Measurements from ENCODE around the gene ZFYVE21. TPM values are rescaled to one million over a fixed set of nuclear protein-coding genes. Genes with fewer than 3 reads are reported as not detected.
"Not testable (repeated sequence)": the region's sequence is repeated elsewhere in the genome, so short reads cannot be mapped to it uniquely, and the experiment has no call there.

The ZFYVE21 gene
- total RNA-seq, 1 experiment from 2014 or later = 28.4 TPM

DNA sequence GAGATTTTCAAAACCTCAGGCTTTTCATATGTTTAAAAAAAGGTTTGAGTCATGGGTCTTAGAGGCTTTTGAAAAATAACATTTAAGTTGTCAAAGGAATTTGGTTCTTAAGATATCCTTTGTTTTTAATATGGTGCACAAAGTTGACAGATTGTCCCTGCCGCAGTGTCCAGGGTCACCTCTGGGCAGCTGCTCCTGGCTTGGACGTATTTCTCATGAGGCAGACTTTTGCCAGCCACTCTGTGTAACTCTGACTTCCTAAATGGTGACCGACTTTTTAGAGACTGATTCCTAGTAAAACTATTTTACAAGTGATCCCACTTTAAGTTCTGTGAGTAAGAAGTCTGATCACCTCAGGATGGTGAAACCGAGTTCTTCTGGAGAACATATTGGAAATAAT is 27.9 kb upstream of the ZFYVE21 start:
- Histone ChIP-seq H3K9me3 (ENCODE audit: low read length) (no peaks in the 10 kb centered on the region), H3K4me3 (ENCODE audit: low read length) (no peak overlapping the region), H2AFZ (ENCODE audit: low read length) (no peak overlapping the region), H3K27me3 (ENCODE audit: low read length) (no peaks in the 10 kb centered on the region), H3K9me2 (replicated peaks; ENCODE audit: insufficient read depth, low read length) (no peaks in the 10 kb centered on the region), H3K27ac (ENCODE audit: low read length) (no peak overlapping the region), H3K4me1 (ENCODE audit: low read length) (peaks cover 51% of the 10 kb centered on the region), H3K36me3 (ENCODE audit: insufficient read depth, low read length) (peaks cover 27% of the 10 kb centered on the region; the same call in 1 of the 2 replicates), H3K79me2 (ENCODE audit: low read length) (peaks cover 31% of the 10 kb centered on the region), H4K20me1 (ENCODE audit: insufficient read depth, low read depth, low read length) (no peaks in the 10 kb centered on the region), H3K4me2 (ENCODE audit: low read depth, low read length, poor library complexity, severe bottlenecking) (no peak overlapping the region), H3K9ac (ENCODE audit: low read length) (no peak overlapping the region)
- DNase-seq = no peak

DNA sequence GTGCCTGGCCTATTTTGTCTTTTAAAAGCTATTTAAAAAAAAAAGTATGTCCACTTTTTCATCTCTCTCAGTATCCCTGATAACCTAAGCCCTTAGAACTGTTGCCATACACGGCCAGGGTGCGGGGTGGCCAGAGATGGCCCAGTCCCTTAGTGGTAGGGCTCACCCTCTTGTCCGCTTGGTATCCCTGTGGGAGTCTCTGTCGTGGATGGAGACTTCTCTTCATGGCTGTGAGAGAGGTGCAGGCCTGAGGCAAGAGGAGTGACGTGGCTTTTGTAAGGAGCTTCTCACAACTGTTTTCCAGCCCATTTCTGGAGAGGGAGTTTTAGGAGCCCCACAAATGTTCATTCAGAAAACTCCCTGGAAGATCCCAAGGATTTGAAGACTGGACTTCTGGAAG is 27.2 kb upstream of the ZFYVE21 start:
- Histone ChIP-seq H3K36me3 (ENCODE audit: insufficient read depth, low read length) (peaks cover 23% of the 10 kb centered on the region; the same call in 1 of the 2 replicates), H3K9me2 (replicated peaks; ENCODE audit: insufficient read depth, low read length) (no peaks in the 10 kb centered on the region), H3K4me3 (ENCODE audit: low read length) (peak overlapping the region; percentile 46; the same call in 1 of the 2 replicates), H3K4me1 (ENCODE audit: low read length) (peaks cover 58% of the 10 kb centered on the region), H3K9me3 (ENCODE audit: low read length) (no peaks in the 10 kb centered on the region), H3K9ac (ENCODE audit: low read length) (peak overlapping the region; percentile 56), H2AFZ (ENCODE audit: low read length) (no peak overlapping the region), H3K79me2 (ENCODE audit: low read length) (peaks cover 30% of the 10 kb centered on the region), H4K20me1 (ENCODE audit: insufficient read depth, low read depth, low read length) (0 out of 2 replicates have a peak, but pooled peaks cover 3% of the 10 kb centered on the region), H3K27ac (ENCODE audit: low read length) (peak overlapping the region; percentile 93), H3K4me2 (ENCODE audit: low read depth, low read length, poor library complexity, severe bottlenecking) (peak overlapping the region; percentile 61), H3K27me3 (ENCODE audit: low read length) (no peaks in the 10 kb centered on the region)
- no peak for DNase-seq

DNA sequence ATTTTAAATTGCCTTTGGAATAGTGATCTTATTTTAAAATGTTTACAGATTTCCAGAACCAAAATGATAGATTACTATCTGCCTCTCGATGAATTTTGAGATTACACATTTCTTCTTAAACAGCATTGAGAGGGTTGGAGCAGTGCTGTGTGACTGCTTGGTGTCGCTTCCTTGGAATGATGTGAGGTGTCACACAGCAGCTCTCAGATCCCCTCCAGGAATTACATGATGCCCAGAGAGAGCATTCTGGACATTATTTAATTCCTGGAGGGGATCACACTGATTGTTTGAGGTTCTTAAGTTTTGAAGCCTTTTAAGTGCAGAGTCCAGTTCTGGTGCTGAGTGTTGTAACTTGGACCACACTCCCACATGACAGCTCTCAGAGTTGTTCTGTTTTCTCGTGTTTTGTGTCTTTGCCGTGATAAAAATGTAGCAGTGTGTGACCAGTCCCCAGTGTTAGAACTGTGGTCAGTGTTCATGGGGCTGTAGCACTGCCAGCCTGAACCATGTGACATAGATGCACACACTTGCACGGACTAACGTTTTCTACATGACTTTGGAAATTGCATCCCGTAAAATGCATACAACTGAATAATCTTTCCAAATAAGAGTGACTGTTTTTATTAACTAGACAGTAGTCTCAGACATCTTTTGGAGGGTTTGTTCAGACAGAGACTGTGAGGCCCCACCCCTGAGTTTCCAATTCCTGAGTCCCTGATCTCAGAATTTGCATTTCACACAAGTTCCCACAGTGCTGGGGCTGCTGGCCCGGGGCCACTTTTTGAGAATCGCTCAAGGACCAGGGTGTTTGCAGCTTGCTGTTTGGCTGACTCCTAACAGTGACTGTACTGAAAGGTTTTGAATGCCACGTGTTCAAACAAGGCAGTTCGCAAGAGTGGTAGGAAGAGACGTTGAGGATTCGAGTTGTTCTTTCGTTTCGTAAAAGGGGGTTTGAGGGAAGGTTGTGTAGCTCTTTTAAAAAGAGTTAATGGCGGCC is 26.4 kb upstream of the ZFYVE21 start:
- peaks cover 30% of the 10 kb centered on the region for H3K79me2 ChIP-seq (ENCODE audit: low read length)
- H3K4me2 ChIP-seq (ENCODE audit: low read depth, low read length, poor library complexity, severe bottlenecking) = peak overlapping the region; percentile 61
- peaks cover 23% of the 10 kb centered on the region; the same call in 1 of the 2 replicates for H3K36me3 ChIP-seq (ENCODE audit: insufficient read depth, low read length)
- peak overlapping the region; percentile 46 for H3K4me3 ChIP-seq (ENCODE audit: low read length)
- no peaks in the 10 kb centered on the region for H3K9me3 ChIP-seq (ENCODE audit: low read length)
- H3K27me3 ChIP-seq (ENCODE audit: low read length) = no peaks in the 10 kb centered on the region
- 0 out of 2 replicates have a peak, but pooled peaks cover 3% of the 10 kb centered on the region for H4K20me1 ChIP-seq (ENCODE audit: insufficient read depth, low read depth, low read length)
- H3K9me2 ChIP-seq (replicated peaks; ENCODE audit: insufficient read depth, low read length) = no peaks in the 10 kb centered on the region
- H3K4me1 ChIP-seq (ENCODE audit: low read length) = peaks cover 58% of the 10 kb centered on the region
- peak; percentile 93 for DNase-seq
- H2AFZ ChIP-seq (ENCODE audit: low read length) = no peak overlapping the region
- H3K9ac ChIP-seq (ENCODE audit: low read length) = peak overlapping the region; percentile 56
- peak overlapping the region; percentile 93 for H3K27ac ChIP-seq (ENCODE audit: low read length)

DNA sequence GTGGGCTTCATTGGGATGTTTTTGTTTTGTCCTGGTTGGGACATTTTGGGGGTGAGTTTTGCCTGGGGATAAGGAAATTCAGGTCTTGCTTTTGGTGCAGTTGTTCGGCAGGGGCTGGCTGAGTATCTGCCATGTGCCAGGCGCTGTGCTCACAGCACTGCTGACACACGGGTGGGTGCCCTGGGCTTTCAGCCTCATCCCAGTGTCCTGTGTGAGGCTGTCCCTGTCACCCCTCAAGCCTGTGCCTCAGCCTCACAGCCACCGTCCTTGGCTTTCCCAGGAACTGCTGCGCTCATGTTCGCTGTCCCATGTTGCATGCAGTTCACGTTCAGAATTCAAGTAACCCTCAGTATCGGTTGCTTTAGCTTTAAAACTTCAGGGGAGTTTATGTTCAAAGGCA is 25.3 kb upstream of the ZFYVE21 start:
- peak overlapping the region; percentile 56 for H3K9ac ChIP-seq (ENCODE audit: low read length)
- peak overlapping the region; percentile 93 for H3K27ac ChIP-seq (ENCODE audit: low read length)
- H3K79me2 ChIP-seq (ENCODE audit: low read length) = peaks cover 28% of the 10 kb centered on the region
- H3K4me2 ChIP-seq (ENCODE audit: low read depth, low read length, poor library complexity, severe bottlenecking) = peak overlapping the region; percentile 61
- H3K4me1 ChIP-seq (ENCODE audit: low read length) = peaks cover 65% of the 10 kb centered on the region
- H3K4me3 ChIP-seq (ENCODE audit: low read length) = peak overlapping the region; percentile 46; the same call in 1 of the 2 replicates
- H4K20me1 ChIP-seq (ENCODE audit: insufficient read depth, low read depth, low read length) = 0 out of 2 replicates have a peak, but pooled peaks cover 3% of the 10 kb centered on the region
- H3K27me3 ChIP-seq (ENCODE audit: low read length) = no peaks in the 10 kb centered on the region
- DNase-seq = no peak
- H2AFZ ChIP-seq (ENCODE audit: low read length) = no peak overlapping the region
- H3K9me3 ChIP-seq (ENCODE audit: low read length) = no peaks in the 10 kb centered on the region
- H3K36me3 ChIP-seq (ENCODE audit: insufficient read depth, low read length) = peaks cover 21% of the 10 kb centered on the region; the same call in 1 of the 2 replicates
- no peaks in the 10 kb centered on the region for H3K9me2 ChIP-seq (replicated peaks; ENCODE audit: insufficient read depth, low read length)

DNA sequence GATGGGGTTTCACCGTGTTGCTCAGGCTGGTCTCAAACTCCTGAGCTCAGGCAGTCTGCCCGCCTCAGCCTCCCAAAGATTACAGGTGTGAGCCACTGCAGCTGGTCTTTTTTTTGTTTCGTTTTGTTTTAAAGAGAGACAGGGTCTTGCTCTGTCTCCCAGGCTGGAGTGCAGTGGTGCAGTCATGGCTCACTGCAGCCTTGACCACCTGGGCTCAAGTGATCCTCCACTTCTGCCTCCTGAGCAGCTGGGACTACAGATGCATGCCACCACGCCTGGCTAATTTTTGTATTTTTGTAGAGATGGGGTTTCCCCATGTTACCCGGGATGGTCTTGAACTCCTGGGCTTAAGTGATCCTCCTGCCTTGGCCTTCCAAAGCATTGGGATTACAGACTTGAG is 24.0 kb upstream of the ZFYVE21 start:
- H4K20me1 ChIP-seq (ENCODE audit: insufficient read depth, low read depth, low read length); H2AFZ ChIP-seq (ENCODE audit: low read length); H3K9me2 ChIP-seq (replicated peaks; ENCODE audit: insufficient read depth, low read length); H3K27me3 ChIP-seq (ENCODE audit: low read length); H3K9me3 ChIP-seq (ENCODE audit: low read length): not testable (repeated sequence)
- Histone ChIP-seq H3K27ac (ENCODE audit: low read length) (peak overlapping the region; percentile 93), H3K36me3 (ENCODE audit: insufficient read depth, low read length) (peaks cover 20% of the 10 kb centered on the region; the same call in 1 of the 2 replicates), H3K9ac (ENCODE audit: low read length) (peak overlapping the region; percentile 34; the same call in 1 of the 2 replicates), H3K4me3 (ENCODE audit: low read length) (peak overlapping the region; percentile 28), H3K79me2 (ENCODE audit: low read length) (peaks cover 23% of the 10 kb centered on the region), H3K4me2 (ENCODE audit: low read depth, low read length, poor library complexity, severe bottlenecking) (peak overlapping the region; percentile 61), H3K4me1 (ENCODE audit: low read length) (peaks cover 79% of the 10 kb centered on the region)
- DNase-seq = peak; percentile 85

DNA sequence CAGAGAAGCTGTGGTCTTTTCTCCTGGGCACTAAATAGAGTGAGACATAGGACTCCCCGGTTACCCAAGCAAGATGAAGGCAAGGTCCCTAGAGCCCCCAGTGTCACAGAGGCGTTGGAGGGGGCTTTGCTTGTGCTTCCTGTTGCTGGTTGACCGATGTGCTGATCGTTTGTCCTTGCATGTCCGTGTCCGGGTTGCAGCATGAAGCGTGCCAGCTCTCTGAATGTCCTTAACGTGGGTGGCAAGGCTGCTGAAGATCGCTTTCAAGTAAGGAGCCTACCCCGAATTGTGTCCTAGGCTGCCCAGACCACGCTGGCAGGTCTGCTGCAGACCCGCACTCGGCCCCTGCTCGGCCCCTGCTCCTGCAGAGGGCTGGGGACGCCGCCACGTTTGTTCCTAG is 23.5 kb upstream of the ZFYVE21 start:
- H3K9me2 ChIP-seq (replicated peaks; ENCODE audit: insufficient read depth, low read length) = no peaks in the 10 kb centered on the region
- peaks cover 84% of the 10 kb centered on the region for H3K4me1 ChIP-seq (ENCODE audit: low read length)
- DNase-seq = peak; percentile 81
- H3K9me3 ChIP-seq (ENCODE audit: low read length) = no peaks in the 10 kb centered on the region
- H3K4me2 ChIP-seq (ENCODE audit: low read depth, low read length, poor library complexity, severe bottlenecking) = peak overlapping the region; percentile 58
- peak overlapping the region; percentile 34; the same call in 1 of the 2 replicates for H3K9ac ChIP-seq (ENCODE audit: low read length)
- H2AFZ ChIP-seq (ENCODE audit: low read length) = no peak overlapping the region
- H3K27me3 ChIP-seq (ENCODE audit: low read length) = no peaks in the 10 kb centered on the region
- H3K4me3 ChIP-seq (ENCODE audit: low read length) = peak overlapping the region; percentile 28
- H3K27ac ChIP-seq (ENCODE audit: low read length) = peak overlapping the region; percentile 93
- H3K79me2 ChIP-seq (ENCODE audit: low read length) = peaks cover 23% of the 10 kb centered on the region
- peaks cover 17% of the 10 kb centered on the region; the same call in 1 of the 2 replicates for H3K36me3 ChIP-seq (ENCODE audit: insufficient read depth, low read length)
- 0 out of 2 replicates have a peak, but pooled peaks cover 3% of the 10 kb centered on the region for H4K20me1 ChIP-seq (ENCODE audit: insufficient read depth, low read depth, low read length)

DNA sequence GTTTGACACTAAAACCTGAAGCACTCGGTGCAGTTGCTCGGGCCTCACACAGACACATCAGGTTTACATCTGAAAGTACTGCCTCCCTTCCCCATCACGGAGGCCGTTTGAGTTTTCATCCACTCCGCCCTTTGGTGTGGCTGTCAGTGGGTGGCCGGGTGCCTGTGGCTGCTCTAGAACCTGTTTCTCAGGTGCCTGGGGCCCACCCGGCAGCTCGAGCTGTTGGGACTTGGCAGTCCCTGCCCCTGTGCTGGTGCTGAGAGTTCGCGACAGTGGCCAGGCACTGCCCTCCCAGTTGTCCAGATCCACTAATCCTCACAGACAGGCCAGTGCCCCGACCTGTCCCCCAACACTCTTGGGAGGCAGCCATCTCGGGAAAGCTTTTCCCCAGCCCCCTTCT is 22.7 kb upstream of the ZFYVE21 start:
- H3K27ac ChIP-seq (ENCODE audit: low read length) = peak overlapping the region; percentile 93

DNA sequence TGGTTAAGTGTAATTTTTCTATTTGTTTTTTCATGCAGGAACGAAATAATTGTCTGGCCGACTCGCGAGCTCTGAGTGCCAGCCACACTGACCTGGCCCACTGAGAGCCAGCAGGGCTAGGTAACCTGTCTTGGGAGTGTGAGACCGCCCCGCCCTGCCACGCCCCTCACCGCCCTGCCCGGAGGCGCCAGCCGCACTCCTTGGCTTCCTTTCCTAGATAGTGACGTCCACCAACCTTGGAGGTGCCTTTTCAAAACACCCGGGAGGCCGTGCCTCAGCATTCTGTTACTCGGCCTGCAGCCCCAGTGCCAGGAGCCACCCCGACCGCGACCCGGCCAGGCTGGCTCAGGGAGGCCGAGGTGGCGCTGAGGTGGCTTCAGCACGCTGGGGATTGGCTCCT is 22.1 kb upstream of the ZFYVE21 start:
- H3K9ac ChIP-seq (ENCODE audit: low read length) = no peak overlapping the region
- no peak overlapping the region for H3K4me2 ChIP-seq (ENCODE audit: low read depth, low read length, poor library complexity, severe bottlenecking)
- DNase-seq = no peak
- H3K27ac ChIP-seq (ENCODE audit: low read length) = peak overlapping the region; percentile 93
- 0 out of 2 replicates have a peak, but pooled peaks cover 3% of the 10 kb centered on the region for H4K20me1 ChIP-seq (ENCODE audit: insufficient read depth, low read depth, low read length)
- peaks cover 27% of the 10 kb centered on the region for H3K79me2 ChIP-seq (ENCODE audit: low read length)
- no peak overlapping the region for H2AFZ ChIP-seq (ENCODE audit: low read length)
- H3K4me3 ChIP-seq (ENCODE audit: low read length) = no peak overlapping the region
- no peaks in the 10 kb centered on the region for H3K9me3 ChIP-seq (ENCODE audit: low read length)
- H3K4me1 ChIP-seq (ENCODE audit: low read length) = peaks cover 88% of the 10 kb centered on the region
- H3K36me3 ChIP-seq (ENCODE audit: insufficient read depth, low read length) = peaks cover 13% of the 10 kb centered on the region; the same call in 1 of the 2 replicates
- no peaks in the 10 kb centered on the region for H3K9me2 ChIP-seq (replicated peaks; ENCODE audit: insufficient read depth, low read length)
- H3K27me3 ChIP-seq (ENCODE audit: low read length) = no peaks in the 10 kb centered on the region

More for the DNA sequence above, 22.7 kb upstream of the ZFYVE21 start:
- peaks cover 87% of the 10 kb centered on the region for H3K4me1 ChIP-seq (ENCODE audit: low read length)
- peaks cover 13% of the 10 kb centered on the region; the same call in 1 of the 2 replicates for H3K36me3 ChIP-seq (ENCODE audit: insufficient read depth, low read length)
- 0 out of 2 replicates have a peak, but pooled peaks cover 3% of the 10 kb centered on the region for H4K20me1 ChIP-seq (ENCODE audit: insufficient read depth, low read depth, low read length)
- H2AFZ ChIP-seq (ENCODE audit: low read length) = no peak overlapping the region
- H3K4me2 ChIP-seq (ENCODE audit: low read depth, low read length, poor library complexity, severe bottlenecking) = peak overlapping the region; percentile 58
- H3K27me3 ChIP-seq (ENCODE audit: low read length) = no peaks in the 10 kb centered on the region
- no peaks in the 10 kb centered on the region for H3K9me3 ChIP-seq (ENCODE audit: low read length)
- H3K4me3 ChIP-seq (ENCODE audit: low read length) = no peak overlapping the region
- peaks cover 25% of the 10 kb centered on the region for H3K79me2 ChIP-seq (ENCODE audit: low read length)
- H3K9me2 ChIP-seq (replicated peaks; ENCODE audit: insufficient read depth, low read length) = no peaks in the 10 kb centered on the region
- no peak overlapping the region for H3K9ac ChIP-seq (ENCODE audit: low read length)
- DNase-seq = no peak
